HG02981 (cell line): Measurements from ENCODE around the gene SPATA12.
"Not testable (repeated sequence)": the region's sequence is repeated elsewhere in the genome, so short reads cannot be mapped to it uniquely, and the experiment has no call there.

Experiments used
- ATAC-seq: cut with Tn5 transposase; IDR thresholded peaks from one replicate; pipeline ENCODE4 v1.9.1; 2021; ENCODE audit warnings: mild to moderate bottlenecking, moderate library complexity; ENCODE audit not compliant: unreplicated experiment

SPATA12 gene

GRCh38 chr3:57080171-57080570 lies 19.7 kb downstream of the SPATA12 start:
- ATAC-seq: no peak

- no peak for ATAC-seq
These were observed 20.7 kb downstream of the SPATA12 start for GRCh38 chr3:57081173-57081572.

- no peak for ATAC-seq
These were observed 22.0 kb downstream of the SPATA12 start for GRCh38 chr3:57082481-57082880.

GRCh38 chr3:57083266-57083995 lies 23.0 kb downstream of the SPATA12 start:
- not testable (repeated sequence) for ATAC-seq

GRCh38 chr3:57085211-57085610 lies 24.7 kb downstream of the SPATA12 start:
- ATAC-seq: no peak

- no peak for ATAC-seq
These were observed 25.7 kb downstream of the SPATA12 start for GRCh38 chr3:57086201-57086600.

- ATAC-seq: no peak
These were observed 27.1 kb downstream of the SPATA12 start for GRCh38 chr3:57087361-57088092.

- ATAC-seq: no peak
These were observed 28.0 kb downstream of the SPATA12 start for GRCh38 chr3:57088503-57088902.

GRCh38 chr3:57089043-57089442 lies 28.6 kb downstream of the SPATA12 start:
- no peak for ATAC-seq

- ATAC-seq: no peak
These were observed 31.2 kb downstream of the SPATA12 start for GRCh38 chr3:57091521-57092273.

GRCh38 chr3:57093489-57093888 lies 33.0 kb downstream of the SPATA12 start:
- no peak for ATAC-seq

- no peak for ATAC-seq
These were observed 33.6 kb downstream of the SPATA12 start for GRCh38 chr3:57093971-57094535.

GRCh38 chr3:57094575-57094974 lies 34.1 kb downstream of the SPATA12 start:
- ATAC-seq: no peak

GRCh38 chr3:57095363-57095762 lies 34.9 kb downstream of the SPATA12 start:
- ATAC-seq: no peak

- ATAC-seq: no peak
These were observed 37.1 kb downstream of the SPATA12 start for GRCh38 chr3:57097536-57097935.

- ATAC-seq: no peak
These were observed 38.2 kb downstream of the SPATA12 start for GRCh38 chr3:57098418-57099310.

GRCh38 chr3:57100046-57100695 lies 39.7 kb downstream of the SPATA12 start:
- ATAC-seq: peak; percentile 65

GRCh38 chr3:57105585-57105984 lies 45.1 kb downstream of the SPATA12 start:
- no peak for ATAC-seq

GRCh38 chr3:57108684-57109083 lies 48.2 kb downstream of the SPATA12 start:
- ATAC-seq: no peak
